Measurements from ENCODE around the gene NCKAP5. TPM values are rescaled to one million over a fixed set of nuclear protein-coding genes. Genes with fewer than 3 reads are reported as not detected.

NCKAP5 gene
- total RNA-seq, 1 donor from 2014 or later, result 27.9 TPM

GRCh38 chr2:133061874-133062593 is 506.2 kb downstream of the NCKAP5 start:
- H3K9me3 Mint-ChIP-seq, result no peaks in the 10 kb centered on the region
- H3K27ac Mint-ChIP-seq (ENCODE audit: unreplicated experiment), result no peak overlapping the region
- DNase-seq (ENCODE audit: low read depth, low spot score), result no peak
- no peaks in the 10 kb centered on the region for H3K36me3 Mint-ChIP-seq (ENCODE audit: low read depth)
- no peaks in the 10 kb centered on the region for H3K27me3 Mint-ChIP-seq (ENCODE audit: low read depth)
- no peak overlapping the region for H3K4me3 Mint-ChIP-seq
- no peaks in the 10 kb centered on the region for H3K4me1 Mint-ChIP-seq
- no peak for TF ChIP-seq CTCF (conservative IDR thresholded peaks at IDR 0.05)

- no peak overlapping the region for H3K27ac Mint-ChIP-seq (ENCODE audit: unreplicated experiment)
- H3K9me3 Mint-ChIP-seq, result no peaks in the 10 kb centered on the region
- DNase-seq (ENCODE audit: low read depth, low spot score), result no peak
- H3K27me3 Mint-ChIP-seq (ENCODE audit: low read depth), result no peaks in the 10 kb centered on the region
- H3K4me1 Mint-ChIP-seq, result no peaks in the 10 kb centered on the region
- TF ChIP-seq CTCF (conservative IDR thresholded peaks at IDR 0.05), result no peak
- no peak overlapping the region for H3K4me3 Mint-ChIP-seq
- H3K36me3 Mint-ChIP-seq (ENCODE audit: low read depth), result no peaks in the 10 kb centered on the region
These were observed 514.0 kb downstream of the NCKAP5 start for GRCh38 chr2:133054297-133054696.

DNA sequence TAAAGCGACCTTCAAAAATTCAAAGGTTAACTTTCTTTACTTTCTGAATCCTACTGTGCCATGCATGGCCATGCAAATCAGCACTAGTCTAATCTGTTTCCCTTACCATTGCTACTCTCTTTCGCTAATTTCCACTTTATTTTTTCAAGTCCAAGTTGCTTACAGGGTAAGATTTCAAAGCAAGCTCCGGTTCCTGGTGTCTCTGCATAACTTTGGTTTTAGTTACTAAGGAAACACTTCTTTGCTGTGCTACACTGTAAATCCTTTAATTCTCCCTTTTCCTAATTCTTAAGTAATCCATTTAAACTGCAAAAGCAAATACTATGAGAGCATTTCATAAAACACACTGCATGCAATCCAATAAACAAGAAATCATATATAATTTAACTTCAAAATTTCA is 514.7 kb downstream of the NCKAP5 start:
- Mint-ChIP-seq H3K4me3 (no peak overlapping the region), H3K27ac (ENCODE audit: unreplicated experiment) (no peak overlapping the region), H3K36me3 (ENCODE audit: low read depth) (no peaks in the 10 kb centered on the region), H3K4me1 (no peaks in the 10 kb centered on the region), H3K27me3 (ENCODE audit: low read depth) (no peaks in the 10 kb centered on the region), H3K9me3 (no peaks in the 10 kb centered on the region)
- DNase-seq (ENCODE audit: low read depth, low spot score), result no peak
- no peak for TF ChIP-seq CTCF (conservative IDR thresholded peaks at IDR 0.05)

GRCh38 chr2:133045787-133046186 is 522.5 kb downstream of the NCKAP5 start:
- Mint-ChIP-seq H3K36me3 (ENCODE audit: low read depth) (no peaks in the 10 kb centered on the region), H3K4me1 (peaks cover 9% of the 10 kb centered on the region), H3K27me3 (ENCODE audit: low read depth) (no peaks in the 10 kb centered on the region), H3K27ac (ENCODE audit: unreplicated experiment) (no peak overlapping the region), H3K9me3 (no peaks in the 10 kb centered on the region), H3K4me3 (no peak overlapping the region)
- DNase-seq (ENCODE audit: low read depth, low spot score), result no peak
- no peak for TF ChIP-seq CTCF (conservative IDR thresholded peaks at IDR 0.05)

DNA sequence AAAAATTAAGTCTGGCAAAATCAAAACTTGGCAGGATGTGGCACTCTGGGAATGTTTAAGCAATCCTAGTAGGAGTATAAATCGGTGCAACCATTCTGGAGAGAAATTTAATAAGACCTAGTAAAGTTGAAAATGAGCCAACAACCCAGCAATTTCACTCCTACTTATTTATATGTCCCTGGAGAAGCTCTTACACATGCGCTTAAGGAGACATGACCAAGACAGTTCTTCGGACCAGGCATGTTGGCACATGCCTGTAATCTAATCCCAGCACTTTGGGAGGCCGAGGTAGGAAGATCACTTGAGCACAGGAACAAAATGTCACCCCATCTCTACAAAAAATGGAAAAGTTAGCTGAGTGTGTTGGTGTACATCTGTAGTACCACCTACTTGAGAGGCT is 523.7 kb downstream of the NCKAP5 start:
- peaks cover 9% of the 10 kb centered on the region for H3K4me1 Mint-ChIP-seq
- H3K27ac Mint-ChIP-seq (ENCODE audit: unreplicated experiment), result no peak overlapping the region
- H3K27me3 Mint-ChIP-seq (ENCODE audit: low read depth), result no peaks in the 10 kb centered on the region
- H3K9me3 Mint-ChIP-seq, result no peaks in the 10 kb centered on the region
- DNase-seq (ENCODE audit: low read depth, low spot score), result no peak
- H3K36me3 Mint-ChIP-seq (ENCODE audit: low read depth), result no peaks in the 10 kb centered on the region
- H3K4me3 Mint-ChIP-seq, result no peak overlapping the region
- no peak for TF ChIP-seq CTCF (conservative IDR thresholded peaks at IDR 0.05)

All from neural crest cell (in vitro differentiated cells).